Measurements from ENCODE around the gene APOL5. TPM values are rescaled to one million over a fixed set of nuclear protein-coding genes. Genes with fewer than 3 reads are reported as not detected.

APOL5 gene
- total RNA-seq, 2 experiments from 2014 or later: not detected

GRCh38 chr22:35705141-35705540, 12.5 kb upstream of the APOL5 start:
- H3K36me3 ChIP-seq (ENCODE audit: insufficient read depth, low read length): no peaks in the 10 kb centered on the region
- no peaks in the 10 kb centered on the region for H3K4me1 ChIP-seq (ENCODE audit: insufficient read depth, low read length)
- Mint-ChIP-seq H3K9me3 (no peaks in the 10 kb centered on the region), H3K36me3 (ENCODE audit: low read depth) (no peaks in the 10 kb centered on the region), H3K4me3 (no peak overlapping the region), H3K27ac (no peak overlapping the region), H3K27me3 (peaks cover under 1% of the 10 kb centered on the region), H3K4me1 (ENCODE audit: low read depth) (no peaks in the 10 kb centered on the region)
- POLR2A ChIA-PET: no interaction called here
- CTCF ChIA-PET: no interaction called here
- DNase-seq (no peak), ATAC-seq (ENCODE audit: poor library complexity) (no peak)
- TF ChIP-seq, protein P1, sequence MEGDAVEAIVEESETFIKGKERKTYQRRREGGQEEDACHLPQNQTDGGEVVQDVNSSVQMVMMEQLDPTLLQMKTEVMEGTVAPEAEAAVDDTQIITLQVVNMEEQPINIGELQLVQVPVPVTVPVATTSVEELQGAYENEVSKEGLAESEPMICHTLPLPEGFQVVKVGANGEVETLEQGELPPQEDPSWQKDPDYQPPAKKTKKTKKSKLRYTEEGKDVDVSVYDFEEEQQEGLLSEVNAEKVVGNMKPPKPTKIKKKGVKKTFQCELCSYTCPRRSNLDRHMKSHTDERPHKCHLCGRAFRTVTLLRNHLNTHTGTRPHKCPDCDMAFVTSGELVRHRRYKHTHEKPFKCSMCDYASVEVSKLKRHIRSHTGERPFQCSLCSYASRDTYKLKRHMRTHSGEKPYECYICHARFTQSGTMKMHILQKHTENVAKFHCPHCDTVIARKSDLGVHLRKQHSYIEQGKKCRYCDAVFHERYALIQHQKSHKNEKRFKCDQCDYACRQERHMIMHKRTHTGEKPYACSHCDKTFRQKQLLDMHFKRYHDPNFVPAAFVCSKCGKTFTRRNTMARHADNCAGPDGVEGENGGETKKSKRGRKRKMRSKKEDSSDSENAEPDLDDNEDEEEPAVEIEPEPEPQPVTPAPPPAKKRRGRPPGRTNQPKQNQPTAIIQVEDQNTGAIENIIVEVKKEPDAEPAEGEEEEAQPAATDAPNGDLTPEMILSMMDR (IDR thresholded peaks at IDR 0.05): no peak
- no peaks in the 10 kb centered on the region for H3K27me3 ChIP-seq (ENCODE audit: control insufficient read depth in 1 of 2, insufficient read depth in 2 of 2, low read length in 2 of 2)
- H3K4me3 ChIP-seq (ENCODE audit: low read length): no peak overlapping the region
- no peaks in the 10 kb centered on the region for H3K9me3 ChIP-seq (ENCODE audit: control insufficient read depth in 1 of 2, insufficient read depth in 1 of 2, low read length in 2 of 2)
- intact Hi-C loops (cut with DNase I, micrococcal nuclease): no loop called here
- no peak overlapping the region for H3K27ac ChIP-seq (ENCODE audit: low read depth in 1 of 2, low read length in 2 of 2)

GRCh38 chr22:35708453-35708852, 9.2 kb upstream of the APOL5 start:
- no peak for DNase-seq
- no peak for ATAC-seq (ENCODE audit: poor library complexity)
- Mint-ChIP-seq H3K27ac (no peak overlapping the region), H3K36me3 (ENCODE audit: low read depth) (no peaks in the 10 kb centered on the region), H3K9me3 (peaks cover 4% of the 10 kb centered on the region), H3K4me1 (ENCODE audit: low read depth) (no peaks in the 10 kb centered on the region), H3K27me3 (no peaks in the 10 kb centered on the region), H3K4me3 (no peak overlapping the region)
- intact Hi-C loops (cut with DNase I, micrococcal nuclease): no loop called here
- Histone ChIP-seq H3K36me3 (ENCODE audit: insufficient read depth, low read length) (no peaks in the 10 kb centered on the region), H3K27me3 (ENCODE audit: control insufficient read depth in 1 of 2, insufficient read depth in 2 of 2, low read length in 2 of 2) (no peaks in the 10 kb centered on the region), H3K9me3 (ENCODE audit: control insufficient read depth in 1 of 2, insufficient read depth in 1 of 2, low read length in 2 of 2) (peaks cover 5% of the 10 kb centered on the region in 2 experiments), H3K27ac (ENCODE audit: low read depth in 1 of 2, low read length in 2 of 2) (no peak overlapping the region), H3K4me3 (ENCODE audit: low read length) (no peak overlapping the region), H3K4me1 (ENCODE audit: insufficient read depth, low read length) (no peaks in the 10 kb centered on the region)
- TF ChIP-seq, protein P1 (IDR thresholded peaks at IDR 0.05): no peak
- ChIA-PET POLR2A (interaction anchor here (0.6 kb wide), 1 partner anchor 42 kb away, joined by 4 read pairs; no protein-coding TSS in a partner anchor), CTCF (no interaction called here)

DNA sequence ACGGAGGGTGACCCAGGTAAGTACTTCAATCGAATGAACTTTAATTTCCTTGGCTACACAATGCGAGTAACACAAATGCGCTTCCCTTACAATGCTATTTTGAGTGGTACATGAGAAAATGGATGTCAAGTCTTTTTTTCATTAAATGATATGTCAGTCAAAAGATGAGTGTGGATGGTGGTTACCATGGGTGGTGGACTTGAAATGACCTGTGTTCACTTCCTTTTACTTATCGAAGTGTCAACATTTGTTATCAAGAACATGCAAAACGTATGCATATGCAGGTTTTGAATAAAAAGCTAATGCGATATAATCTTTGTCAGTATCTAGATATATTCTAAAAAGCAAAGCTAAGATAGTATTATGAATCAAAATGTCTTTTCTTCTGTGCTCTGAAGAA, 8.8 kb upstream of the APOL5 start:
- ATAC-seq (ENCODE audit: poor library complexity) (no peak), DNase-seq (no peak)
- Histone ChIP-seq H3K4me1 (ENCODE audit: insufficient read depth, low read length) (no peaks in the 10 kb centered on the region), H3K4me3 (ENCODE audit: low read length) (no peak overlapping the region), H3K27ac (ENCODE audit: low read depth in 1 of 2, low read length in 2 of 2) (no peak overlapping the region), H3K27me3 (ENCODE audit: control insufficient read depth in 1 of 2, insufficient read depth in 2 of 2, low read length in 2 of 2) (no peaks in the 10 kb centered on the region), H3K36me3 (ENCODE audit: insufficient read depth, low read length) (no peaks in the 10 kb centered on the region), H3K9me3 (ENCODE audit: control insufficient read depth in 1 of 2, insufficient read depth in 1 of 2, low read length in 2 of 2) (peaks cover 5 to 6% of the 10 kb centered on the region in 2 experiments)
- H3K4me3 Mint-ChIP-seq: no peak overlapping the region
- no peaks in the 10 kb centered on the region for H3K36me3 Mint-ChIP-seq (ENCODE audit: low read depth)
- CTCF ChIA-PET: no interaction called here
- no peaks in the 10 kb centered on the region for H3K4me1 Mint-ChIP-seq (ENCODE audit: low read depth)
- H3K9me3 Mint-ChIP-seq: peaks cover 7% of the 10 kb centered on the region
- intact Hi-C loops (cut with DNase I, micrococcal nuclease): no loop called here
- H3K27ac Mint-ChIP-seq: no peak overlapping the region
- TF ChIP-seq, protein P1 (IDR thresholded peaks at IDR 0.05): no peak
- POLR2A ChIA-PET: no interaction called here
- H3K27me3 Mint-ChIP-seq: no peaks in the 10 kb centered on the region
